PC-9 (cell line): ENCODE results near the gene TMCC1. TPM values are rescaled to one million over a fixed set of nuclear protein-coding genes. Genes with fewer than 3 reads are reported as not detected.

Experiments used
- BruUV-seq: library from RNA; stranded (reverse); fragments of 400-500 nt; replicated peaks from 2 replicates; lab custom pipeline; 2021; lab: Mats Ljungman, UMichigan
- CTCF ChIA-PET: fragments of 300-600 bp; sonication (Branson Sonifier 250); formaldehyde crosslinking; loops from one replicate; lab custom pipeline; 2022; ENCODE audit warnings: antibody characterized with exemption; lab: Charles Lee
- POLR2A ChIA-PET: fragments of 300-600 bp; sonication (Branson Sonifier 250); formaldehyde crosslinking; loops from one replicate; lab custom pipeline; 2022; ENCODE audit warnings: antibody characterized with exemption; ENCODE audit not compliant: unreplicated experiment; lab: Charles Lee
- DNase-seq, 2 experiments: peaks; one replicate each; pipeline versions ENCODE4 v3.0.0 to v3.0.0-alpha.2; 2015 to 2022; ENCODE audit warnings: mixed read lengths in 1 of 2
- H2AFZ ChIP-seq: fragments of 200-600 bp; sonication (generic); 2 replicates; pipeline ENCODE4 v1.8.1; 2017; ENCODE audit warnings: antibody characterized with exemption
- H3F3A ChIP-seq: fragments of 200-600 bp; sonication (generic); 2 replicates; pipeline ENCODE4 v1.8.1; 2017; ENCODE audit warnings: antibody characterized with exemption, mild to moderate bottlenecking, low read depth; ENCODE audit not compliant: insufficient read depth
- H3K27ac ChIP-seq: fragments of 200-600 bp; sonication (generic); 2 replicates; pipeline ENCODE4 v1.6.1; 2016; ENCODE audit warnings: mixed run types
- H3K27me3 ChIP-seq: fragments of 200-600 bp; sonication (generic); 2 replicates; pipeline ENCODE4 v1.6.1; 2016; ENCODE audit warnings: low read depth, mixed run types; ENCODE audit not compliant: insufficient read depth
- H3K36me3 ChIP-seq: fragments of 200-600 bp; sonication (generic); 2 replicates; pipeline ENCODE4 v1.6.1; 2016; ENCODE audit warnings: low read depth, mixed run types
- H3K4me1 ChIP-seq: fragments of 200-600 bp; sonication (generic); replicated peaks from 2 replicates; pipeline ENCODE4 v1.6.1; 2016; ENCODE audit warnings: mixed run types; ENCODE audit not compliant: insufficient read depth
- H3K4me2 ChIP-seq: fragments of 200-600 bp; sonication (generic); 2 replicates; pipeline ENCODE4 v1.6.1; 2017; ENCODE audit warnings: mixed run types
- H3K4me3 ChIP-seq: fragments of 200-600 bp; sonication (generic); 2 replicates; pipeline ENCODE4 v1.6.1; 2016; ENCODE audit warnings: mixed run types
- H3K79me2 ChIP-seq: fragments of 200-600 bp; sonication (generic); 2 replicates; pipeline ENCODE4 v1.6.1; 2017; ENCODE audit warnings: low read depth, mixed run types
- H3K9me2 ChIP-seq: fragments of 200-600 bp; sonication (generic); 2 replicates; pipeline ENCODE4 v1.8.1; 2017; ENCODE audit warnings: mild to moderate bottlenecking; ENCODE audit not compliant: insufficient read depth
- H3K9me3 ChIP-seq: fragments of 200-600 bp; sonication (generic); 2 replicates; pipeline ENCODE4 v1.8.1; 2016; ENCODE audit warnings: low read depth; ENCODE audit not compliant: insufficient read depth
- H4K20me1 ChIP-seq: fragments of 200-600 bp; sonication (generic); 2 replicates; pipeline ENCODE4 v1.8.1; 2017; ENCODE audit not compliant: insufficient read depth
- EZH2 ChIP-seq: fragments of 200-600 bp; sonication (generic); IDR thresholded peaks from 2 replicates; pipeline ENCODE4 v1.8.0; 2017; ENCODE audit warnings: antibody characterized with exemption, low read depth
- intact Hi-C: fragments of 100-400 bp; cut with micrococcal nuclease; formaldehyde crosslinking; loops from one replicate; pipeline ENCODE4 v1.10.0; 2022; ENCODE audit not compliant: unreplicated experiment
- total RNA-seq: library from RNA; stranded (reverse); gene quantifications from 2 replicates; pipeline ENCODE4 v1.2.3, GENCODE V29; 2021
- TF ChIP-seq, protein P1 (sequence below): fragments of 200-600 bp; sonication (generic); conservative IDR thresholded peaks from 2 replicates; pipeline ENCODE4 v1.6.1; 2017; ENCODE audit warnings: mixed run types, antibody characterized with exemption, mild to moderate bottlenecking, moderate library complexity

The TMCC1 gene
- total RNA-seq, 1 experiment from 2014 or later: 41.4 TPM

DNA sequence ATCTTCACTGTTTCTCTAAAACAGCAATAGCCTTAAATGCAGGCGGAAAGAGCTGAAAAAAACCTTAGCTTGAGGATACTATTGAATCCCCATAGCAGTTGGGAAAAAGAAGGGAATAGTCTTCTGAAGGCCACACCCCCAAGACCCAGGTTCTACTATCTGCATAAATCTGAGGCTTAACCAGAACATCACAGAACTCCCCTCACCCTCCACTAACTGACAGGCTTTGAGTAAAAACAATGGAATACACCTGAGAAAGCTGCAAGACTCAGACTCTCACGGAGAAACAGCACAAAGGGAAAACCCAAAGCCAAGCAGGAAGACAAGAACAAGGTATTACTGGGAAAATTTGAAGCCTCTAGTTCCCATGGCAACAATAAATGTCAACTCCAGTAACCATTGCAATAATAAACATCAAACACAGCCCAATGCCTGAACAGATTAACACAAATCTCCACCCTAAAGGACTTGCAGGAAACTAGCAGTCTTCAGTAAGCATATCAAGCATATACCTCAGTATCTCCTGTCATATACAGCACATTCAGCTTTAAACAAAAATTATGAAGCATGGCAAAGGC is 56.4 kb downstream of the TMCC1 start:
- H3K36me3 ChIP-seq: no peaks in the 10 kb centered on the region; the same call in 1 of the 2 replicates
- no peaks in the 10 kb centered on the region for H3K9me3 ChIP-seq
- no peak overlapping the region for H3K4me2 ChIP-seq
- BruUV-seq: no TSS peak
- POLR2A ChIA-PET: no interaction called here
- peaks cover 6% of the 10 kb centered on the region for H3K4me1 ChIP-seq
- H3K9me2 ChIP-seq: no peaks in the 10 kb centered on the region
- H4K20me1 ChIP-seq: no peaks in the 10 kb centered on the region
- no peaks in the 10 kb centered on the region for H3K27me3 ChIP-seq
- no peak for DNase-seq
- intact Hi-C loops: no loop called here
- H2AFZ ChIP-seq: no peak overlapping the region
- CTCF ChIA-PET: no interaction called here
- no peak for TF ChIP-seq EZH2
- TF ChIP-seq, protein P1, sequence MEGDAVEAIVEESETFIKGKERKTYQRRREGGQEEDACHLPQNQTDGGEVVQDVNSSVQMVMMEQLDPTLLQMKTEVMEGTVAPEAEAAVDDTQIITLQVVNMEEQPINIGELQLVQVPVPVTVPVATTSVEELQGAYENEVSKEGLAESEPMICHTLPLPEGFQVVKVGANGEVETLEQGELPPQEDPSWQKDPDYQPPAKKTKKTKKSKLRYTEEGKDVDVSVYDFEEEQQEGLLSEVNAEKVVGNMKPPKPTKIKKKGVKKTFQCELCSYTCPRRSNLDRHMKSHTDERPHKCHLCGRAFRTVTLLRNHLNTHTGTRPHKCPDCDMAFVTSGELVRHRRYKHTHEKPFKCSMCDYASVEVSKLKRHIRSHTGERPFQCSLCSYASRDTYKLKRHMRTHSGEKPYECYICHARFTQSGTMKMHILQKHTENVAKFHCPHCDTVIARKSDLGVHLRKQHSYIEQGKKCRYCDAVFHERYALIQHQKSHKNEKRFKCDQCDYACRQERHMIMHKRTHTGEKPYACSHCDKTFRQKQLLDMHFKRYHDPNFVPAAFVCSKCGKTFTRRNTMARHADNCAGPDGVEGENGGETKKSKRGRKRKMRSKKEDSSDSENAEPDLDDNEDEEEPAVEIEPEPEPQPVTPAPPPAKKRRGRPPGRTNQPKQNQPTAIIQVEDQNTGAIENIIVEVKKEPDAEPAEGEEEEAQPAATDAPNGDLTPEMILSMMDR: no peak
- H3F3A ChIP-seq: peaks cover 16% of the 10 kb centered on the region; the same call in 1 of the 2 replicates
- peaks cover 12% of the 10 kb centered on the region; the same call in 1 of the 2 replicates for H3K79me2 ChIP-seq
- H3K27ac ChIP-seq: no peak overlapping the region
- H3K4me3 ChIP-seq: no peak overlapping the region

DNA sequence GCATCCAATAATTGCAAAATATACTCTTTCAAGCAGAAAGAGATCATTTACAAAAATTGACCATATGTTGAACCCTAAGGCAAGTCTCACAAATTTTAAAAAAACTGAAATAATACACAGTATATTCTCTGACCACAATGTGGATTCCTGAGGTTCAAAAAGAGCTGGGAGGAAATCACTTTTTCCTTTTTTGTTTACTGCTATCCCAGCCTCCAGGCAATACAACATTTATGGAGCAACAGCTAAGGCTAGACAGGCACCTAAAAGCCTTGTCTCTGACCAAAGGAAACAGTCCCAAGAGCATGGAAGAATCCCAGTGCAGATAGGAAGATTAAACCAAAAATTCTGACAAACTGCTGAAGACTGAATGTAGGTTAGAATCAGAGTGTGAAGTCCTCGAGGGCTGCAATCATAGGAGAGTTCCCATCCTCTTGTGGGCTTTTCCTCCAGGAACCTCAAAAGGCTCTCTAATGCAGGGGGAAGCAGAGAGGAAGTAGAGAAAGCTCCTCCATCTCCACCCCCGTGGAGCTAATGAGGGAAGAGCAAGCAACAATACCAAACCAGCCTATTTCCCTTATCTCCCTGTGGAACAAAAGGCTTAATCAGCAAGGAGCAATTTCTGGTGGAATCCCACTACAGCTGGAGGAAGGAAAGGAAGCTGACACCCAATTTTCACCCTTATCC is 57.0 kb downstream of the TMCC1 start:
- no peaks in the 10 kb centered on the region for H3K9me2 ChIP-seq
- DNase-seq: no peak
- H3K4me1 ChIP-seq: peaks cover 13% of the 10 kb centered on the region
- no peak for TF ChIP-seq EZH2
- H3K36me3 ChIP-seq: 0 out of 2 replicates have a peak, but pooled peaks cover under 1% of the 10 kb centered on the region
- CTCF ChIA-PET: no interaction called here
- POLR2A ChIA-PET: no interaction called here
- no peaks in the 10 kb centered on the region for H4K20me1 ChIP-seq
- BruUV-seq: no TSS peak
- H3F3A ChIP-seq: peaks cover 15% of the 10 kb centered on the region; the same call in 1 of the 2 replicates
- peaks cover 18% of the 10 kb centered on the region for H3K79me2 ChIP-seq
- no peak overlapping the region for H3K4me3 ChIP-seq
- H3K27me3 ChIP-seq: no peaks in the 10 kb centered on the region
- H3K9me3 ChIP-seq: no peaks in the 10 kb centered on the region
- H2AFZ ChIP-seq: no peak overlapping the region
- no peak overlapping the region for H3K27ac ChIP-seq
- intact Hi-C loops: no loop called here
- H3K4me2 ChIP-seq: no peak overlapping the region

GRCh38 chr3:129835198-129835597 is 58.3 kb downstream of the TMCC1 start:
- Histone ChIP-seq H3K4me1 (peaks cover 26% of the 10 kb centered on the region), H3K27ac (no peak overlapping the region), H3K9me2 (no peaks in the 10 kb centered on the region), H3K36me3 (0 out of 2 replicates have a peak, but pooled peaks cover 3% of the 10 kb centered on the region), H3K4me2 (no peak overlapping the region), H3F3A (peaks cover 26% of the 10 kb centered on the region), H3K79me2 (peaks cover 18% of the 10 kb centered on the region), H3K27me3 (no peaks in the 10 kb centered on the region), H2AFZ (no peak overlapping the region), H4K20me1 (no peaks in the 10 kb centered on the region), H3K4me3 (no peak overlapping the region), H3K9me3 (no peaks in the 10 kb centered on the region)
- intact Hi-C loops: no loop called here
- TF ChIP-seq, protein P1: no peak
- no peak for TF ChIP-seq EZH2
- DNase-seq: no peak
- no TSS peak for BruUV-seq
- CTCF ChIA-PET: no interaction called here
- POLR2A ChIA-PET: no interaction called here
